ENCODE data around the gene MEST. TPM values are rescaled to one million over a fixed set of nuclear protein-coding genes. Genes with fewer than 3 reads are reported as not detected.

The MEST gene
- total RNA-seq, 1 donor from 2014 or later, result 446 TPM

DNA sequence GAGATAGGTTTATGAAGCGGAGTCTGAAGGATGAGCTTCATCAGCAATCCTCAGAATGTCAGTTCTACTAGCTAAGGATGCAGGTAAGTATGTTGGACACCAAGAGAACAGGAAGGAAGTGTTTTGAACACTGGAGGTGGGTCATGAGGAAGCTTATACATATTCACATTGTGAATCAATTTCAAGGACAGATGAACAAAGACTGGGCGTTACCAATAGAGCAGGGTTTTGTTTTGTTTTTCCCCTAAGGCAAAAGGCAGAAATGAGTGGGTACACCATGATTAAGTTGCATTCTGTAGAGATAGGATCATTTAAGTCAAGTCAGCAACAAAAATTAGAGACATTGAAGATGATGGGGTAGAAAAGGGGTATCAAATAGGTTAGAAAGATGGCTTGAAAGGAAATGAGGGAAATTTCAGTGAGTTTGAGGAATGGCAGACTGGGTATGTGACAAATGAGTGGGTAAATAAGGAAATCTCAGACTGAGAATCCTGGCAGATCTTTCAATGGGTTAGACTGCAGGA lies 51.7 kb downstream of the MEST start:
- Histone ChIP-seq H3K27me3 (ENCODE audit: control insufficient read depth in 3 of 3, insufficient read depth in 3 of 3, low read length in 3 of 3) (no peaks in the 10 kb centered on the region), H3K9ac (ENCODE audit: low read depth in 1 of 3, low read length in 3 of 3) (no peak overlapping the region), H3K27ac (ENCODE audit: low read depth, low read length) (no peak overlapping the region), H3K9me3 (ENCODE audit: control insufficient read depth in 3 of 3, low read length in 3 of 3) (no peaks in the 10 kb centered on the region), H3K36me3 (ENCODE audit: control insufficient read depth in 3 of 3, insufficient read depth in 3 of 3, low read length in 3 of 3) (peaks cover 0 to 11% (median 3%) of the 10 kb centered on the region in 3 donors), H3K4me1 (ENCODE audit: control insufficient read depth in 3 of 3, insufficient read depth in 3 of 3, low read length in 3 of 3) (no peaks in the 10 kb centered on the region), H3K4me3 (ENCODE audit: low read length in 3 of 3) (no peak overlapping the region)

DNA sequence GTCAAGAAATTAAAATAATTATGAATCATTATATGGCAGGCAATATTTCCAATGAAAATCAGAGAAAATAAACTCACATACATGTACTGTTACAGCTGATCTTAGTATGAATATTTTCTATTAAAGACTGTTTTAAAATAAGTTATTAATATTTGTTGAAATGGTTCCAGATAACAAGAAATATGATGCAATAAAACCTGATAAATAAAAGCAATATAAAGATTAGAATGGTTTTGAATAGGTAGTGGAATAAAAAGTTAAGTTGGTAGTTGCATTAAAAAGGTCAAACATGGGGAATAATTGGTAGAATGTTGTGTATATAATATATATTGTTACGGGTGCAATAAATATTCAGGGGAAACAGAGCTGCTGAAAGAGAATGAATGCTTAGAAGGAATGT lies 52.5 kb downstream of the MEST start:
- no peak overlapping the region for H3K4me3 ChIP-seq (ENCODE audit: low read length in 3 of 3)
- no peaks in the 10 kb centered on the region for H3K27me3 ChIP-seq (ENCODE audit: control insufficient read depth in 3 of 3, insufficient read depth in 3 of 3, low read length in 3 of 3)
- H3K36me3 ChIP-seq (ENCODE audit: control insufficient read depth in 3 of 3, insufficient read depth in 3 of 3, low read length in 3 of 3), result peaks cover 0 to 11% (median 3%) of the 10 kb centered on the region in 3 donors
- no peak overlapping the region for H3K27ac ChIP-seq (ENCODE audit: low read depth, low read length)
- H3K4me1 ChIP-seq (ENCODE audit: control insufficient read depth in 3 of 3, insufficient read depth in 3 of 3, low read length in 3 of 3), result no peaks in the 10 kb centered on the region
- no peak overlapping the region for H3K9ac ChIP-seq (ENCODE audit: low read depth in 1 of 3, low read length in 3 of 3)
- no peaks in the 10 kb centered on the region for H3K9me3 ChIP-seq (ENCODE audit: control insufficient read depth in 3 of 3, low read length in 3 of 3)

DNA sequence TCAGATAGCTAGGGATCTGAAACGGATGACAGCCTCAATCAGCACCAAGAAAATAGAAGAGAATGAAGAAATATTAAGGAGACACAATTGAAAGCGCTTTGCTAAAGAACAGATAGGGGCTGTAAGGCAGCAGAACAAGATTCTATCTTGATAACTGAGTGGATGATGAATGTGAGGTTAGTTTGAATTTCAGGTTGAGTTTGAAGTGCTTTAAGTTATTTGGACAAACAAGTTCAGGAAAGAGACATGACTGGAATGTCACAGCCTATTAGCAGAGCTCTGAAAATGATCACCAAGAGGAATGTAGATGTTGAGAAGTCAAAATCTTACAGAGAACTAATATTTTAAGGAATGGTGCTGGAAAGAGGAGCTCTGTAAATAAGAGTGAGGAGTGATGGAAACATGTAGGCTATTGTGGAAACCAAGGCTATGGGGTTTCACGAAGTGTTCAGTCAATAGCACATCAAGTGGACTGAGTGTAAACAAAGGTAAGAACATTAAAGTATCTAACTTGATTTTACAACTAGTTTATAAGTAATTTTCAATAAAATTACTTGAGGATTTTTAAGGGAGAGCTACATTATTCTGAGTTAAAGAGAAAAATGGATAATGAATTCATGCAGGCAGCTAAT lies 61.6 kb downstream of the MEST start:
- no peaks in the 10 kb centered on the region for H3K4me1 ChIP-seq (ENCODE audit: control insufficient read depth in 3 of 3, insufficient read depth in 3 of 3, low read length in 3 of 3)
- H3K4me3 ChIP-seq (ENCODE audit: low read length in 3 of 3), result no peak overlapping the region
- H3K9me3 ChIP-seq (ENCODE audit: control insufficient read depth in 3 of 3, low read length in 3 of 3), result no peaks in the 10 kb centered on the region
- H3K9ac ChIP-seq (ENCODE audit: low read depth in 1 of 3, low read length in 3 of 3), result no peak overlapping the region
- H3K36me3 ChIP-seq (ENCODE audit: control insufficient read depth in 3 of 3, insufficient read depth in 3 of 3, low read length in 3 of 3), result peaks cover 0 to 7% (median 4%) of the 10 kb centered on the region in 3 donors
- no peak overlapping the region for H3K27ac ChIP-seq (ENCODE audit: low read depth, low read length)
- H3K27me3 ChIP-seq (ENCODE audit: control insufficient read depth in 3 of 3, insufficient read depth in 3 of 3, low read length in 3 of 3), result no peaks in the 10 kb centered on the region

DNA sequence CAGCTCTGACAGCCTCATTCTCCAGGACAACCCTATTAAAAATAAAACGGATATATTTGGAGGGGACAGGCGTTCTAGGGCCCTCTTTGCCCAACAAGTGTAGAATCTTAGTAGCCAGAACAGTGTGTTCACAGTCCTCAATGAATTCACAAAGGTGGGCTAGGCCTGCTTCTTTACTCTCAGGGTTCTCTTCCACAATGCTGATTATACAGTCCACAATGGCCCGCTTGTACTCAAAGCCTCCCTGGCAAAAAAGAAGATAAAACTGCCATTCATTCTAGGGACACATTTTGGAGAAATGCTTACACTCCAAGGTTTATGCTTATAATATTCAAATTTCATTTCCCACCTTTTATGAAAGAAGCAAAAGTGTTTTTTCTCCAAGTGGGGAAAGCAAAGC lies 62.6 kb downstream of the MEST start:
- H3K9me3 ChIP-seq (ENCODE audit: control insufficient read depth in 3 of 3, low read length in 3 of 3), result no peaks in the 10 kb centered on the region
- H3K27me3 ChIP-seq (ENCODE audit: control insufficient read depth in 3 of 3, insufficient read depth in 3 of 3, low read length in 3 of 3), result no peaks in the 10 kb centered on the region
- peaks cover 0 to 7% (median 4%) of the 10 kb centered on the region in 3 donors for H3K36me3 ChIP-seq (ENCODE audit: control insufficient read depth in 3 of 3, insufficient read depth in 3 of 3, low read length in 3 of 3)
- H3K4me3 ChIP-seq (ENCODE audit: low read length in 3 of 3), result no peak overlapping the region
- H3K9ac ChIP-seq (ENCODE audit: low read depth in 1 of 3, low read length in 3 of 3), result no peak overlapping the region
- no peak overlapping the region for H3K27ac ChIP-seq (ENCODE audit: low read depth, low read length)
- no peaks in the 10 kb centered on the region for H3K4me1 ChIP-seq (ENCODE audit: control insufficient read depth in 3 of 3, insufficient read depth in 3 of 3, low read length in 3 of 3)

Small RNA genes lying within 50 kb of the gene (small RNA-seq; reads per million reads assigned to genes)
- gene MIR335 (not detected), gene RF02148 (not detected), gene RF02149 (not detected), gene RF02150 (not detected)

Other genes with a start within 250 kb of the MEST start
- gene CPA2, start 225.2 kb upstream of the MEST start, total RNA-seq, result 0.52 TPM
- 2.1 TPM for gene CPA4, start 198.9 kb upstream of the MEST start, total RNA-seq
- gene CPA5, start 147.3 kb upstream of the MEST start, total RNA-seq, result not detected
- gene CPA1, start 111.6 kb upstream of the MEST start, total RNA-seq, result 2.6 TPM
- 7.8 TPM for gene CEP41, start 51.1 kb upstream of the MEST start, total RNA-seq
- gene COPG2, start 176.7 kb downstream of the MEST start, total RNA-seq, result 47.5 TPM
- gene TSGA13, start 194.5 kb downstream of the MEST start, total RNA-seq, result not detected
- 0.52 TPM for gene KLF14, start 242.1 kb downstream of the MEST start, total RNA-seq

All from skeletal muscle tissue (tissue), 5 donors.